Forelimb muscle (tissue), 1 donor: ENCODE measurements around the gene CTIF. TPM values are rescaled to one million over a fixed set of nuclear protein-coding genes. Genes with fewer than 3 reads are reported as not detected.
A peak's percentile ranks its signal among the peaks of the same experiment; 100 is the strongest.

Experiments
- DNase-seq: peaks from one replicate; pipeline ENCODE4 v3.0.0-alpha.2; 2013; ENCODE audit warnings: low read depth
- polyA plus RNA-seq: library from polyadenylated mRNA; unstranded; fragments of 120-200 nt; gene quantifications from one replicate; pipeline ENCODE4 v1.2.1, GENCODE V29; 2013; ENCODE audit not compliant: insufficient read length

The CTIF gene
- polyA plus RNA-seq, 1 donor = 35.6 TPM

- no peak for DNase-seq
Measured at GRCh38 chr18:48574667-48575300, 36.0 kb downstream of the CTIF start.

- no peak for DNase-seq
Measured at GRCh38 chr18:48575301-48575657, 36.4 kb downstream of the CTIF start.

GRCh38 chr18:48575658-48576456 lies 37.0 kb downstream of the CTIF start:
- DNase-seq = no peak

GRCh38 chr18:48576457-48576771 lies 37.6 kb downstream of the CTIF start:
- no peak for DNase-seq

- DNase-seq = no peak
Measured at GRCh38 chr18:48577478-48578190, 38.8 kb downstream of the CTIF start.

- DNase-seq = no peak
Measured at GRCh38 chr18:48578289-48578688, 39.5 kb downstream of the CTIF start.

- no peak for DNase-seq
Measured at GRCh38 chr18:48580066-48580465, 41.2 kb downstream of the CTIF start.

- DNase-seq = peak; percentile 6
Measured at GRCh38 chr18:48580782-48581181, 42.0 kb downstream of the CTIF start.

GRCh38 chr18:48581206-48581605 lies 42.4 kb downstream of the CTIF start:
- peak; percentile 13 for DNase-seq

- no peak for DNase-seq
Measured at GRCh38 chr18:48581941-48582340, 43.1 kb downstream of the CTIF start.

GRCh38 chr18:48582946-48583345 lies 44.1 kb downstream of the CTIF start:
- DNase-seq = no peak

GRCh38 chr18:48583573-48583972 lies 44.7 kb downstream of the CTIF start:
- DNase-seq = no peak

- no peak for DNase-seq
Measured at GRCh38 chr18:48589797-48590519, 51.1 kb downstream of the CTIF start.

GRCh38 chr18:48590678-48591077 lies 51.8 kb downstream of the CTIF start:
- DNase-seq = no peak

GRCh38 chr18:48592540-48593171 lies 53.8 kb downstream of the CTIF start:
- DNase-seq = no peak

- DNase-seq = no peak
Measured at GRCh38 chr18:48594471-48595094, 55.8 kb downstream of the CTIF start.

- no peak for DNase-seq
Measured at GRCh38 chr18:48595703-48596218, 56.9 kb downstream of the CTIF start.

GRCh38 chr18:48597110-48597509 lies 58.3 kb downstream of the CTIF start:
- DNase-seq = no peak

GRCh38 chr18:48597671-48598070 lies 58.8 kb downstream of the CTIF start:
- no peak for DNase-seq

GRCh38 chr18:48599391-48599790 lies 60.6 kb downstream of the CTIF start:
- no peak for DNase-seq

GRCh38 chr18:48600046-48600445 lies 61.2 kb downstream of the CTIF start:
- no peak for DNase-seq
